Measurements from ENCODE around the gene TREML2.
"Not testable (repeated sequence)": the region's sequence is repeated elsewhere in the genome, so short reads cannot be mapped to it uniquely, and the experiment has no call there.

TREML2 gene

DNA sequence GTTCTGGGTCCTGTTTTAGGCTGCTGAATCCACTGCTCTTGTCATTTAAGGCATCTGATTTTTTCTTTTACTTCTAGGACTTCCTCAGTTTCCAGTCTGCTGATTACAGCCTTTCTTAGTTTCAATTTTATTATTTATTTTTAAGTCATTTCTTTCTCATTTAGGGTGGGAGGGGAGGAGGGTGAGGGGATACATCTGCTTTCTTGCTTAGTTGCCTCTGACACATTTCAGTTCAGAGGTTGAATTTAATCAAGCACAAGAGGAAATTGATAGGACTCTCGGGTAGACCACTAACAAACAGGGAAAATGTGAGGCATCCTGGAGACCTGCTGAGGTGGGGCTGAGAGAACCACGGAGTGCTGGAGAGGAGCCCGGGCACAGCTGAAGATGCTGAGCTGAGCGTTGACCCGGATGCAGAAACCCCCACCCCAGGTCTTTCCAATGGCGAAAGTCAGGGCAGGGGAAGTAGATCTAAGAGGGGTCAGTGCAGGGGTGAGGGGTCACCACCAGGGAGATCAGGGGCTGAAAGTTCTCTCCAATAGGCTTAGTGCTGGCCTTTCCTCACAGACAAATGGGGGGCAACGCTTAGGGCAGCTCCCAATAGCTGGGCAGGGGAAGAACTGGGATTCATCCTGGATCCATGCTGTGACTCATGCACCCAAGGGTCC, 7.6 kb upstream of the TREML2 start:
- no peak for DNase-seq (ENCODE audit: low read depth)

DNA sequence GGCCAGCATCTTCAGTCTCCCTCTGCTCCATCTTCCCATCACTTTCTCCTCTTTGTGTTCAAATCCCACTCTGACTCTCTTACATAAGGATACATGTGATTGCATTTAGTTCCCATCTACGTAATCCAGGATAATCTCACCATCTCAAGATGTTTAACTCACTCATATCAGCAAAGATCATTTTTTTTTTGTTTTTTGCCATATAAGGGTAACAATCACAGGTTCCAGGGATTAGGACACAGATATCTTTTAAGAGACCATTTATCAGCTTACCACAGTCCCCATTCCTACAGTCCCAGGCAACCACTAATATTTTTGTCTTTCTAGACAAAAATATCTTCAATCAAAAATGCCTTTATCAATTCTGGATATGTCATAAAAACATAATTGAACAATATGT, 3.2 kb upstream of the TREML2 start:
- DNase-seq (ENCODE audit: low read depth): no peak

DNA sequence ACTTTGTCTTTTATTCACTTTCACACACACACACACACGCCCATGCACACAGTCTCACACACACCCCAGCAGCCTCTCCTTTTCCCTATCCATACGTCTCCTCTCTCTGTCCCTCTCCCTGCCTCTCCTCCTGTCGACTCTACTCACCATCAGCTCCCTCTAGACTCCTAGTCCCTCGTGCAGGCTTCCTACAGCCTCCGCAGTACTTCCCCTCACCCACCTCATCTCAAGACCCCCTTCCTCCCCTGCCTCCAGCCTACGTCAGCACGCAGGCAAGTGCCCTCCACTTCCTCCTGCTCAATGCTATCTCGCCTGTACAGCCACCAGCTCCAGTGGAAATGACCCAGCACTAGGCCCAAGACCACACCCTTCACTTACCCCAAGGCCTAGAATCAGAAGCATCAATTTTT, 820 bp upstream of the TREML2 start:
- no peak for DNase-seq (ENCODE audit: low read depth)

DNA sequence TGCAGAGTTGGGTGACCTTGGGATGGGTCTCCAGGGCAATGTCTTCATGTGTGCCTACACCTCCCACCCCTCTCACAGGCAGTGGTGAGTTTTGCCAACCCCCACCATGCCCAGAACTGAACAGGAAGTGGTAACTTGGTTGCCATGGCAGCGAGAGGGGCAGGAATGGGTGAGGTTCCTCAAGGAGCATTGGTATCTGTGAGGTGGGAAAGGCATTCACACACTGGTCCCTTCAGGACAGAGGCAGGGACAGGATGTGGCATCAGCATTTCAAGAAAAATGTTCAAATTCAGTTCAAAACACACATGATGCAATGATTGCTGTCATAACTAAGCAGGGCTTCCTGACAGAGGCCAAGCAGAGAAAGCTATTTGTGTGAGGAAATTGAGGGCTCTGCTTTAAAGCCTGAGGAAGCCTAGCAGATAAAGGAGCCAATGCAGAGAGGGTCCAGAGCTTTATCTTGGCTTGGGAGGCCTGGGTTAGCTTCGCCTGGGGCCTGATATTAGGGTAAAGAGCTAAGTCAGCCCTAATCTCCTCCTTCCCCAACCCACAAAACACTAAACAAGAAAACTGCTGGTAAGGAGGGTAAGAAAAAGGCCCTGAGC, 551 bp downstream of the TREML2 start:
- DNase-seq (ENCODE audit: low read depth): peak; percentile 41

DNA sequence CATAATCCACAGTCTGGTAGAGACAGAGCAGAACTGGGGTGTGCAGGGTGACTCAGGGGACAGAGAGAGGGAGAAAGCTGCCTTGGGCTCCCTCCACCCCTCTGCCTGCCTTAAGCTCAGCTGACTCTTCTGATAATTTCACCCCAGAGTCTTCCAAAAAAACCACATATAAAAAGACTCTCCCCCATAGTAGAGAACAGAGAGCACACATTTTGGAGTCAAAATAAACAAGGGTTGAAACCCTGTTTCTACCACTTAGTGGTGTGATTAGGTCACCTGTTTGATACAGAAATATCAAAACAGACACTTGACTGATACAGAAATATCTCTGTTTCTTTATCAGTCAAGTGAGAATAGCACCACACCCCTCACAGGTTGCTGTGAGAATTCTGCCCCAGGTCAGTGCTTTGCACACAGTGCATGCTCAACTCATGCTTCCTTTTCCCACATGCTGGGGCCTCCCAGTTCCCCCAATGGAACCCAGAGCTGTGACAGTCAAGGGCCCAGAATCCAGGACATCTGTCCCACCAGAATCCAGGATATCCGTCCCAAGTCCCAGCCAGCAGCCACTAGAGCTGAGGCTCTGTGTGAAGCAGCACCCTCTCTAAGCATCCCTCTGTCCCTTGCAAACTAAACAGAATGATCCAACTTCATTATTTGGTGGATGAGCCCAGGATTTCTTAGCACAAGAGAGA, 1.2 kb downstream of the TREML2 start:
- no peak for DNase-seq (ENCODE audit: low read depth)

DNA sequence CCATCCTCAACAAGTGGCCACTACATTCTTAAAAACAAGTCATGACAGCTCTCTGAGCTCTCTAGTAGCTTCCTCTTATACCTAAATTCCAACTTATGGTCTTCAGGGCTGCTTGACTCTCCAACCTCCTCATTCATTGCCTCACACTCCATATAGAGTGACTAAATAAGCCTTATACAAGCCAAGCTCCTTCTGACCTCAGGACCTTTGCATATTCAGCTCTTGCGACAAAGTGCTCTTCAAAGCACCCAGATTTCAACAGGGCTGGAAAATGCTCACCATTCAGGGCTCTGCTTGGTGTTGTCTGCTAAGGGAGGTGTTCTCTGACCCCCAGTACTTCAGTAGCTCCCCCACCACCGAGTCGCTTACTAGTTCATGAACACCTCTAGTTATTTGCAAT, 3.7 kb downstream of the TREML2 start:
- DNase-seq (ENCODE audit: low read depth): no peak

DNA sequence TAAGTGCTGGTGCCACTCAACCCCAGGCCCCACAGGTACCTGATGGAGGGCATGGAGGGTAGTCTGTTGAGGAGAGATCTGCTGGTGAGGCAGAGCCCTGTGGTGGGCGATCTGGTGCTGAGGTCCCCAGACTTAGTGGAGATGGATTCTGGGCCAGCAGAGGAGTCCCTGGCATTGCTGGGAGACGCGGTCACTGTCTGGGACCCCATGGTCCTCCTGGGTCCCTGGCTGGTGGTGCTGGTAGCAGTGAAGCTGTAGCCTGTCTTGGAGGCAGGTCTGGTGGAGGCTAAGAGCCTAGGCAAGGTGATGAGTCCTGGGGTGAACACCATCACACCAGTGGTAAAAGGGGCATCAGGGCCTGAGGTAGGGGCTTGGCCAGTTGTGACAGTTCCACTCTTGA, 6.6 kb downstream of the TREML2 start:
- DNase-seq (ENCODE audit: low read depth): no peak

DNA sequence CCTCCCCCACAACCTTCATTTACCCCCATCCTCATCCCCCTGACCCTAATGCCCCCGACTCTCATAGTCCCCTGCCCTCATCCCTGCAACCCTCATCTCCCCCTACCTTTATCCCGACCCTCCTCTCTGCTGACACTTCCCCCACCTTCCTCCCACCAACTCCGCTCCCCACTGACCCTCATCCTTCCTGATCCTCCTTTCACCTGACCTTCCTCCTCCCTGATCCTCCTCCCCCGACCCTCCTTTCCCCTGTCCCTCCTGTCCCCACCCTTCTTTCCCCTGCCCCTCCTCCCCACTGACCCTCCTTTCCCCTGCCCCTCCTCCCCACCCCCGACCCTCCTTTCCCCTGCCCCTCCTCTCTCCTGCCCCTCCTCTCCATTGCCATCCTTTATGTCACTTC, 7.1 kb downstream of the TREML2 start:
- DNase-seq (ENCODE audit: low read depth): no peak

DNA sequence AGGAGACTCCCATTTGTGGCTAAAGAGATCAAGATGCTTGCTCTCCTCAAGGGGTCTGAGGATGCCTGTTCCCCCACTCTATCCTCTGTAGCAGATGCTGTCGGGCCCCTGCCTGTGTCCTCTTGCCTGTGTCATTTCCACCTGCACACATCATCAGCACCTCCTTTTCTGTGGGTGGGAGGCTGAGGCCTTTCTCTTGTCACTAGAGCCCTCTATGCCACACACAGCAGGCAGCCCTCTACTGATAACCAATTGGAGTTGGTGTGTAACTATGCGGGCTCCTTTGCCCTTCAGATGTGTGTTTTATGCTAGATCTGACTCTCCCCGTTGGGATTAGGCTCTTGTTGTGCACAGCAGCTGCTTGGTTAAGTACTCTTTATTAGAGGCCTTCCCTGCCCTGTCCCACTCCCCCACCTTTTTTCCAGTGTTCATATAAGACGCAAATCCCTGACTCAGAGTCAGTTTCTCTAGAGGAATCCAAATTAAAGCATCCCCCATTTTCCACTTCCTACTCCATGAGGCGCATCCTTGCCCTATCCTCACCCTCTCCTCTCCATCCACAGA, 7.7 kb downstream of the TREML2 start:
- DNase-seq (ENCODE audit: low read depth): no peak

DNA sequence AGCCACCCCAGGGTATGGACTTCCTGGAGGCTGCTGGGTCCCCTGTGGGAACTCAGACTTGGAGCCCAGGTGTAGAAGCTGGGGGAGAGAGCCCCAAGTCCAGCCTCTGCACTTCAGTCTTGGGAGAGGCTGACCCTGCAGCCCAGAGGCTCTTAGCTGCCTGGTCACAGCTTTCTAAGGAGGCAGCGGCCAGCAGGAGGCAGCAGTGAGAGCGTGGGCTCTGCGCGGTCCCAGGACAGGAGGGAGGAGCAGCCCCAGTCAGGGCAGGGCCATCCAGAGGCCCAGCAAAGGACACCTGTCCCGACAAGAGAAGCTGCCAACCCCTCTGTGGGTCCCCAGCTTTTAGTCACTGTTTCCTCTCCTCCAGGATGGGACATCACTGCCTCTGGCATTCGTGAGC, 9.4 kb downstream of the TREML2 start:
- DNase-seq (ENCODE audit: low read depth): peak; percentile 29

DNA sequence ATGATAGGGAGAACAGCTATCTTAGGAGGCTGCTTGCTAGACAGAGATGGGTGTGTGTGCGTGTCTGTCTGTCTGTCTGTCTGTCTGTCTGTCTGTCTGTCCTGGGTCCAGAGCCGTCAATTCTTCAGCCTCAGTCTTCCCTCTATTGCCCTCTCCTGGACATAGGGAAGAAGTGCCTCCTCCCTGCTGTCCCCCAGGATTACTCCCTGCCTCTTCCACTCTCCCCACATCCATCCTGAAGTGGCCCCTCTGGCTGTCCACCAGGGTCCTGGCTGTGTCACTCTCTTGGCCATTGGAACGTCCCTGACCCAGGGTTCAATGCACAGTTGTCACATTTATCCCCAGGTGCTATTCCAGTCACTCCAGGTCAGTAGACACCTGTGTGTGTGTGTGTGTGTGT, 10.2 kb downstream of the TREML2 start:
- DNase-seq (ENCODE audit: low read depth): no peak

DNA sequence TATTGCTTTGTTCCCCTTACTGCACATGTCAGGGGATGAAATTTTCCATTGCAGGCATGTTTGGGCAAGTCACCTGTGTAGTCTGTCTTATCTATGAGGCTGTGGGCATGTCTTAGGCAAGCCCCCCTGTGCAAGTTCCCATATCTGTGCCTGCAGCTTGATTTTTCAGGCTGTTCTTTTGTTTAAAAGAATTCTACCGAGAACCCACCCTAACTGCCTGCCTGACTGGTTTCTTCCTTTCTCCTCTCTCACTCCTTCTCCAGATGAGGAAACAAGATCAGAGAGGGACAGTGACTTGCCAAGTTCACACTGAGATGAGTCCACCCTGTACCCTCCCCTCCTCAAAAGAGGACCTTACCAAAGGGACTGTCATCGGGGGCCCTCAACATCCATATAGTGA, 11.0 kb downstream of the TREML2 start:
- DNase-seq (ENCODE audit: low read depth): no peak

DNA sequence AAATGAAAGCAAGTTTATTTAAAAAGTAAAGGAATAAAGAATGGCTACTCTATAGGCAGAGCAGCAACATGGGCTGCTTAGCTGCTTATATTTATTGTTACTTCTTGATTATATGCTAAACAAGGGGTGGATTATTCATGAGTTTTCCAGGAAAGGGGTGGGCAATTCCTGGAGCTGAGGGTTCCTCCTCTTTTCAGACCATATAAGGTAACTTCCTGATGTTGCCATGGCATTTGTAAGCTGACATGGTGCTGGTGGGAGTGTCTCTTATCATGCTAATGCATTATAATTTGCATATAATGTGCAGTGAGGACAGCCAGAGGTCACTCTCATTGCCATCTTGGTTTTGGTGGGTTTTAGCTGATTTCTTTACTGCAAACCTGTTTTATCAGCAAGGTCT, 11.9 kb downstream of the TREML2 start:
- DNase-seq (ENCODE audit: low read depth): not testable (repeated sequence)

DNA sequence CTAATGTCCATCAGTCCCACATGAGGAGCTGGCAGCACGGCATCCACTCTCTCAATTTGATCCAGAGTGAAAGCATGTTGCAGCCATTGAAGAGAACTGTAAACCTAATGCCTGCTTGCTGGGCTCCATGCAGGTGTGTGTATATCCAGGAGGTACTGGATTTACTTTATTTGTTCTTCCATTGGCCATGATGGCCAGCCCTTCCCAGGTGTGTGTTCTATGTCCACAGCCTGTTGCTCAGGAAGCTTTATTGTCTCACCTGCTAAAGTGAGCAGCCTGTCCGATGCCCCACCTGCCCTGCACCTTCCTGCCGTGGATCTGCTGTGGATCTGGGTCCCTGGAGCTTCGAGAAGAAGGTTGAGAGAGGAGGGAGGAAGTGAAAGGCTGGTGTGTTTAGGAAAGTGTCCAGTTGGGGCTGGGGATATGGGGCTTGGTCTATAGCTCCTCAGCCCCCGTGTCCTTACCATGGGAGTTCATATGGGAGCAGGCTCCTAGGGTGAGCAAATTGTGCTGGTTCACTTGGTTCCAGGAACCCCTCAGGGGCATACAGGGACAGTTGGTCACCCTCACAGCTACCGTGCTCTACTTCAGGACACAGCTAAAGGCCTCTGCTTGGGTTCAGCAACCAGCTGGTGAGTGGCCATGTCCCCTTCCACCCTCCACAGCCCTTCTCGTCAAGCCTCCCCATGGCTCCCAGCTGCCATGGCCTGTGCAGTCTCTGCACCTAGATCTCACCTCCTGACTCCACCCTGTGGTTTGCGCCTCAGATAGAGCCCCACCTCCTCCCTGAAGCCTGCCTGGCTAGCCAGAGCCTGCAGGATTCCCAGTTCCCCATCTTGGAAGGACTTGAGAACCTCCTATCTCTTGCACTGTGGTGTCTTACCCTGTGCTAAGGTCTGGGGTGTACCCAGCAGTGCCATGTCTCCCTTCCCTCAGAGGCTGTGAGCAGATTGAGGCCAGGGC, 12.7 kb downstream of the TREML2 start:
- no peak for DNase-seq (ENCODE audit: low read depth)

DNA sequence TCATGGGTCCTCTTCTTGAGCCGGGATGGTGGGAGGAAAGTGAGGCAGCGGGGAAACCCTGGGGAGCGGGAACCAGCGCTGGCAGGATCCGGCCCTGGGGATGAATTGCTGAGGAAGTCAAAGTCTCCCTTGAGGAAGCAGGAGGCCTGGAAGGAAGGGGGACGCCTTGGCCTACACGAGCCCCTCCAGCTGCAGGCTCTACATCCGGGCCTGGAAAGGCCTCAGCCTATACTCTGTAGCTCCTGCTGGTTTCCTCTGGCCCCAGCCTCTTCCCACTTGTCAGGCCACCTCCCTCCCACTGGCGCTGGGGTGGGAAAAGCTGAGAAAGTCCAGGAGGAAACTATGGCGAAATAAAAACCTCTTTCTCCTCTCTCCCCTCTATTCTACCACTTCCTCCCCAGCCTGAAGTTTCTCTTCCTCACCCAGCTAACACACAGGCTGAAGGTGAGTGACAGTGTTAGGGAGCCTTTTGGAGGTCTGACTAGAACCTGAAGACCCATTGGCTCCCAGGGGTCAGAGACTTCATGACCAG, 14.9 kb downstream of the TREML2 start:
- no peak for DNase-seq (ENCODE audit: low read depth)

DNA sequence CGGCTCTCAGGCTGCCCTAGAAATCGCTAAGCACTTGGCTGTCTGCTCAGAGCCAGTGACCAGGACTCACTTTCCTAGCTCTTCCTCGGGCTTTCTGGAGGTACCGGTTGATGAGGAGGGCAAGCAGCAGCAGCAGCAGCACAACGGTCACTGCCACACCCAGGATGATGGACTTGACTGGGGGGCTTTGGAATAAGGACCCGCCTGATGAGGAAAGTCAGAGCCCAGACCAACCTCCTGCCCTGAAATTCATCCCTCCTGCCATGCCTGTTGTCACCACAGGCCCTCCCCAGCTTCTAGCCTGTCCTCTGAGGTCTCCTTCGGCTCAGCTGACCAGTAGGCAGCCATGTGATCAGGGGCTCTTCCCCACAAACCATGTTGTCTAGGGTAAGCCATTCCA, 16.2 kb downstream of the TREML2 start:
- no peak for DNase-seq (ENCODE audit: low read depth)

DNA sequence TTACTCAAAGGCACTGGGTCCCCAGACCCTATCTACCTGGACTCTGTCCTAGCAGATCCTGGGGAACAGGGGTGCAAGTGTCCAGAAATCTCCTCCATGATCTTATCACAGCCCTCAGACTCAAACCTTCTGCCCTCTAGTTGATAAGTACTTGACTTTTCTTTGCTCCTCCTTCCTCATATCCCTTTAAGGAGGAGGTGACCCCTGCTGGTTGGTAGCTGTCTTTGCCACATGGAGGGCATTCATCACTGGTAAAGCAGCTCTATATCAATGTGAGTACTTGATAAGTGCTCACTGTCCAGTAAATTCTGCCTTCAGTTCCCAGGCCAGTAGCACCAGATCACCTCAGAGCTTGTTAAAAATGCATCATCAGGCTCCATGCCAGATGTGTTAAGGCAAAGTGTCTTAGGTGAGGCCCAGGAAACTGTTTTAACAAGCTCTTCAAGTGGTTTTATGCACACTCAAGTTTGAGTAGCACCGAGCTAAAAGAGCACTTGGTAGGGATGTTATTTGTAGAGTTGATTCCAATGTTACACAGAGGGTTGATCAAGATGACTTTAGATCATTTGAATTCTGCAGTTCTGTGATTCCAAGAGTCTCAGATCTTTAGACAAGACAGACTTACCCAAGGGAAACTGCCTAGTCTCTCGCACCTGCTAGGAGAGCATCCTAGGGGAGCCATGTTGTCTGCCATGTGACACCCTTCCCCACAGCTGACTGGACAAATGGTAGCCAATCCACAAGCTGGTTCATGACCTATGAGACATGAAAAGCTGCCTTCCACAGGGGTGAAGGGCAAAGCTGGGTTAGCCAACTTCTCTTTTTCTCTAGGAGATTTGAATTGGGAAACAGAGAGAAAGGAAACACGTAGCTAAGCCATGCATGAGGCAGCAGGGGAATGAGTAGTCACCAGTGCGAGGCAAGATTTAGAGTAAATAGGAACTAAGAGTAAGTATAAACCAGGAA, 18.6 kb downstream of the TREML2 start:
- peak; percentile 70 for DNase-seq (ENCODE audit: low read depth)

DNA sequence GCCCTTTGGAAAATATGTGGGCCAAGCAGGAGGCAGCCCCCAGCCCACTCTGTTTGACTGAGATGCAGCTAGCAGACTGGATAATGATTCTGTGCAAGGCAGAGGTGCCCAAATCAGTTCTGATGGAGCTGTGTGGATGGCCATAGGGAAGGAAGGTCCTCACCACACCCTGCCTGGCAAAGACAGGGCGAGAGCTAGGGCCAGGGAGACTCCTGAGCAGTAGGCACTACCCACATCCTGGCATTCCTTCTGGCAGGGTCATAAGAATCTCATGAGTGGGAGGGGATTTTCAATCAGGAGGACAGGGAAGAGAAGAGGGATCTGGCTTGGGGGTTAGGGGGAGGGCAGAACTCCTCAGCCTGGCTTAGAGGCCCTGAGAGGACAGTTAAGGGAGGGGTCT, 19.4 kb downstream of the TREML2 start:
- DNase-seq (ENCODE audit: low read depth): no peak

DNA sequence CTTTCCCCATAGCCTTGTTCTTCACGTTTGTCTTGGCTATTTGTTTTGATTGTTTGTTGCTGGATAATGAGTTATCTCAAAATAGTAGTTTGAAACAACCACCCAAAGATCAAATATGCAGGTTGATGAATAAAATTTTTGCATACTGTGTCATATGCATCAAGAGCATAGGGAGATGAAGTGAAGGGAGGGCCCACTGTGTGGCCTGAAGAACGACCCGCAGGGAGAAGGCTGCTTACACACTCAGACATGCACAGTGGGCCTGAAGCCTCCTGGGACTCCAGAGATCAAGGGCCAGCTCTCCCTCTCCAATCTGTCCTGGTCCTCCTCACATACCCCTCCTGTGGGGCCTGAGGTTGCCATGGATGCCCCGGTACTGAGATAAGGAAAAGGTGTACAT, 21.8 kb downstream of the TREML2 start:
- DNase-seq (ENCODE audit: low read depth): no peak

DNA sequence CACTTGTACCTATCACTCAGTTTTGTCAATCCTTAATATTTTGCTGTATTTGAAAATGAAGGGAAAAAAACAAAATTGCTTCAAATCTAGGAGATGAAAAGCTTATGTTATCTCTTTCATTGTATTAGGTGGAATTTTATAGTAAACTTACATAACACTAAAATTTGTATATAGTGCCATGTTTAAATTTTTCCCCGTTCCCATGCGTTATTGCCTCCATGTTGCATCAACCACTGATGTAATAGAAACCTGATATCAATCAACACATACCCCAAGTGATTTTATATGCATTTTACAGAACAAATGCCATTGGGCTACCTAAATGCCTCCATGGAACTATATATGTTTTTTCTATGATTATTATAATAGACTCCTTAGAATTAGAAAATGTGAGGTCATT, 23.3 kb downstream of the TREML2 start:
- DNase-seq (ENCODE audit: low read depth): no peak

DNA sequence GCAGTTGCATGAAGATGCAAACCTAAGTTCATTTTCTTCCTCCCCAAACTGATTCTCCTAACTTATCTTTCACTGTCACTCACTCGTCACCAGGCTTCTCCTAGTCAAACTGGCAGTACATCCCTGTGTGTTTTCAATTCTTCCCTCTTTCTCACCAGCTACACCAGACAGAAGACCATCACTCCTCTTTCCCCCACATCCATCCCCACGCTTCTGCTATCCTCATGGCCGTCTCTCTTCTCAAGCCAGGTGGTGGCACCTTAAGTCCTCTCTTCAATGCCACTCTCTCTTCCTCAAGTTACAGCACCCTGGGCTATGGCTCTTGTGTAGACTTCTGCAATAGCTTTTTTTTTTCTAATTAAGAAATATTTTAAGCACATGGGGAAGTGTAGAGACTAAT, 23.7 kb downstream of the TREML2 start:
- DNase-seq (ENCODE audit: low read depth): no peak

Measured in EH (cell line).